H9 (cell line): ENCODE results near the gene EPHA3. TPM values are rescaled to one million over a fixed set of nuclear protein-coding genes. Genes with fewer than 3 reads are reported as not detected.

Experiments used
- DNase-seq: peaks from one replicate; pipeline ENCODE4 v3.0.0-alpha.2; 2017
- H2AFZ ChIP-seq: one replicate; pipeline ENCODE4 v1.6.1; 2013; ENCODE audit warnings: mild to moderate bottlenecking, low read length, control low read depth, moderate library complexity
- H2AK5ac ChIP-seq: 2 replicates; pipeline ENCODE4 v1.6.1; 2013; ENCODE audit warnings: low read length, control low read depth, mixed read lengths; ENCODE audit not compliant: insufficient read length
- H2BK120ac ChIP-seq: one replicate; pipeline ENCODE4 v1.6.1; 2013; ENCODE audit warnings: low read depth, mild to moderate bottlenecking, low read length, control low read depth, inconsistent platforms; ENCODE audit not compliant: poor library complexity, severe bottlenecking
- H2BK12ac ChIP-seq: 2 replicates; pipeline ENCODE4 v1.6.1; 2013; ENCODE audit warnings: low read length, control low read depth, mixed read lengths, low read depth; ENCODE audit not compliant: insufficient read length
- H2BK15ac ChIP-seq: 2 replicates; pipeline ENCODE4 v1.6.1; 2013; ENCODE audit warnings: low read depth, low read length, control low read depth
- H2BK20ac ChIP-seq: one replicate; pipeline ENCODE4 v1.6.1; 2013; ENCODE audit warnings: low read depth, mild to moderate bottlenecking, low read length, control low read depth, inconsistent platforms; ENCODE audit not compliant: poor library complexity, severe bottlenecking
- H2BK5ac ChIP-seq: 2 replicates; pipeline ENCODE4 v1.6.1; 2013; ENCODE audit warnings: low read length, control low read depth, mixed read lengths; ENCODE audit not compliant: insufficient read length
- H3K14ac ChIP-seq: 2 replicates; pipeline ENCODE4 v1.6.1; 2013; ENCODE audit warnings: low read length, control low read depth; ENCODE audit not compliant: insufficient read depth
- H3K18ac ChIP-seq: 2 replicates; pipeline ENCODE4 v1.6.1; 2013; ENCODE audit warnings: low read depth, mild to moderate bottlenecking, mixed read lengths, low read length, control low read depth; ENCODE audit not compliant: insufficient read length
- H3K23ac ChIP-seq: 2 replicates; pipeline ENCODE4 v1.6.1; 2013; ENCODE audit warnings: low read length, control low read depth, mixed read lengths, low read depth; ENCODE audit not compliant: insufficient read length
- H3K23me2 ChIP-seq: 2 replicates; pipeline ENCODE4 v1.6.1; 2013; ENCODE audit warnings: low read depth, mild to moderate bottlenecking, mixed read lengths, low read length, control low read depth; ENCODE audit not compliant: insufficient read length, poor library complexity, severe bottlenecking
- H3K27ac ChIP-seq: 2 replicates; pipeline ENCODE4 v1.5.1; 2013; ENCODE audit warnings: low read length, control low read depth, mixed read lengths, low read depth; ENCODE audit not compliant: insufficient read length
- H3K27me3 ChIP-seq: 2 replicates; pipeline ENCODE4 v1.6.1; 2013; ENCODE audit warnings: low read length, control low read depth, inconsistent platforms; ENCODE audit not compliant: insufficient read depth
- H3K4ac ChIP-seq: 2 replicates; pipeline ENCODE4 v1.6.1; 2013; ENCODE audit warnings: low read depth, mild to moderate bottlenecking, control low read depth, inconsistent platforms, low read length, moderate library complexity
- H3K4me1 ChIP-seq: 2 replicates; pipeline ENCODE4 v1.6.1; 2013; ENCODE audit warnings: low read length, control low read depth, inconsistent platforms; ENCODE audit not compliant: insufficient read depth
- H3K4me2 ChIP-seq: 2 replicates; pipeline ENCODE4 v1.6.1; 2013; ENCODE audit warnings: low read length, control low read depth, mixed read lengths; ENCODE audit not compliant: insufficient read length, insufficient read depth
- H3K56ac ChIP-seq: 2 replicates; pipeline ENCODE4 v1.6.1; 2013; ENCODE audit warnings: low read depth, mild to moderate bottlenecking, mixed read lengths, low read length, control low read depth; ENCODE audit not compliant: insufficient read length
- H3K79me1 ChIP-seq: 2 replicates; pipeline ENCODE4 v1.6.1; 2013; ENCODE audit warnings: low read depth, mild to moderate bottlenecking, moderate library complexity, low read length, control low read depth, inconsistent platforms; ENCODE audit not compliant: insufficient read depth, poor library complexity, severe bottlenecking
- H3K79me2 ChIP-seq: 2 replicates; pipeline ENCODE4 v1.6.1; 2013; ENCODE audit warnings: low read length, control low read depth, inconsistent platforms; ENCODE audit not compliant: insufficient read depth
- H3K9ac ChIP-seq: 2 replicates; pipeline ENCODE4 v1.6.1; 2013; ENCODE audit warnings: low read length, control low read depth, mixed read lengths; ENCODE audit not compliant: insufficient read length; ENCODE audit errors: extremely low read depth
- H3K9me3 ChIP-seq: one replicate; pipeline ENCODE4 v1.6.1; 2013; ENCODE audit warnings: low read depth, low read length, inconsistent platforms; ENCODE audit not compliant: control insufficient read depth
- H3T11ph ChIP-seq: one replicate; pipeline ENCODE4 v1.6.1; 2013; ENCODE audit warnings: mild to moderate bottlenecking, low read length, control low read depth, inconsistent platforms
- H4K20me1 ChIP-seq: one replicate; pipeline ENCODE4 v1.6.1; 2013; ENCODE audit not compliant: control insufficient read depth, insufficient read length, insufficient read depth
- H4K5ac ChIP-seq: 2 replicates; pipeline ENCODE4 v1.6.1; 2013; ENCODE audit warnings: low read depth, mild to moderate bottlenecking, mixed read lengths, low read length, control low read depth; ENCODE audit not compliant: insufficient read length
- H4K8ac ChIP-seq: replicated peaks from 2 replicates; pipeline ENCODE4 v1.6.1; 2013; ENCODE audit warnings: low read length, control low read depth, mixed read lengths, low read depth; ENCODE audit not compliant: insufficient read length
- H4K91ac ChIP-seq: 2 replicates; pipeline ENCODE4 v1.6.1; 2013; ENCODE audit warnings: low read depth, mild to moderate bottlenecking, moderate library complexity, mixed read lengths, low read length, control low read depth; ENCODE audit not compliant: insufficient read length
- H3K27ac Mint-ChIP-seq, 3 experiments: 2 replicates in 2 of 3; 3 replicates in 1 of 3; pipeline ENCODE4 v1.8.0; 2020 to 2021; ENCODE audit warnings: mixed read lengths in 3 of 3, mild to moderate bottlenecking in 1 of 3, moderate library complexity in 1 of 3
- H3K27me3 Mint-ChIP-seq: 2 replicates; pipeline ENCODE4 v1.8.0; 2021; ENCODE audit warnings: low read depth, mild to moderate bottlenecking, moderate library complexity, mixed read lengths
- H3K36me3 Mint-ChIP-seq, 3 experiments: 2 replicates in 2 of 3; 3 replicates in 1 of 3; pipeline ENCODE4 v1.8.0; 2020 to 2021; ENCODE audit warnings: low read depth in 3 of 3, mixed read lengths in 3 of 3; ENCODE audit not compliant: insufficient read depth in 1 of 3
- H3K4me1 Mint-ChIP-seq, 2 experiments: 2 replicates each; pipeline ENCODE4 v1.8.0; 2020; ENCODE audit warnings: mixed read lengths in 2 of 2
- H3K4me3 Mint-ChIP-seq, 2 experiments: 2 replicates in 1 of 2; 3 replicates in 1 of 2; pipeline ENCODE4 v1.8.0; 2020 to 2021; ENCODE audit warnings: mild to moderate bottlenecking in 2 of 2, mixed read lengths in 2 of 2, moderate library complexity in 1 of 2
- H3K9me3 Mint-ChIP-seq, 2 experiments: 2 replicates in 1 of 2; 3 replicates in 1 of 2; pipeline ENCODE4 v1.8.0; 2020; ENCODE audit warnings: mild to moderate bottlenecking in 2 of 2, mixed read lengths in 2 of 2, moderate library complexity in 1 of 2
- WGBS: extraction: QIAGEN DNeasy Blood & Tissue Kit; methylation state at CpG from one replicate; pipeline ENCODE4 v1.1.7; 2013; ENCODE audit warnings: missing lambda C conversion rate, low lambda C conversion rate, mixed read lengths; ENCODE audit not compliant: insufficient read length; ENCODE audit errors: extremely low coverage; 5-methylcytosine and 5-hydroxymethylcytosine counted together
- total RNA-seq: library from RNA; stranded (reverse); gene quantifications from 2 replicates; pipeline ENCODE4 v1.2.1, GENCODE V29; 2021
- TF ChIP-seq, protein P1 (sequence below): fragments of 200-600 bp; sonication (generic); conservative IDR thresholded peaks from 3 replicates; pipeline ENCODE4 v1.8.0; 2021; ENCODE audit warnings: antibody characterized with exemption, mild to moderate bottlenecking

The EPHA3 gene
- total RNA-seq, 1 experiment from 2014 or later: 0.66 TPM

DNA sequence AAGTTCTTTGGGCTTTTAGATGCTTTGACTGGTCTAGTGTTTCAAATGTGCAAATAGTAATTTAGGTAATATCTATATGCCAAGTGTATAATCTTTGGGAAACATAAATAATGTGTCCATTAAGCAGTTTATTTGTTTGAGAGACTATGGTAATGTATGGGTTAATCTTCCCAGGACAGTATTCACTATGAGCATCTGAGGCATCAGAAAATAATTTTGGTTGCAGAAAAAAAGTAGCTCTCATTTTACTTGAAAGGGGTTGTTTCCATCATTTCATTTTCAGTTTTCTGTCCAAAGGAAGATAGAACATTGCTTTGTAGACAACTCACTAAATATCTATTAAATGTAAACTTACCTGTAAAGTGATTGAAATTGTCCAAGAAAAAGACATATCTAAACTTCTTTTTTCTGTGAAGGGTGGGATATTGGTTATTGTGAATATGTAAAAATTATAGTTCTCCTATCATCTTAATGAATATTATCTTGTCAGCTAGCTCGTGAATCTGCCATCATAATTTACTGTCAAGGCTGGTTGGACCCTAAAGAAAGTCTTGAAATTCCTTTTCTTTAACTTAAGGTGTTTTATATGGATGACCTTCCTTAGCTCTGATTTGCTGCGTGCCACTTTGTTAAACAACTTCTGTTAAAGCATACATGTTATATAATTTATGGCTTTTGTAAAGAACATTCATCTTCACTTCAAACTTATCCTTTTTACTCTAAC lies 108.8 kb downstream of the EPHA3 start:
- Histone ChIP-seq H3K4ac (no peak overlapping the region), H2BK12ac (no peak overlapping the region), H3K9ac (no peak overlapping the region), H3K14ac (no peak overlapping the region), H3K4me2 (no peak overlapping the region), H3K23ac (no peak overlapping the region), H2BK5ac (no peak overlapping the region), H3K27me3 (no peaks in the 10 kb centered on the region), H3K18ac (no peak overlapping the region), H3K56ac (no peak overlapping the region), H4K8ac (no peak overlapping the region), H2AK5ac (no peak overlapping the region), H3K79me2 (no peaks in the 10 kb centered on the region), H2BK120ac (no peak overlapping the region), H3T11ph (no peak overlapping the region), H3K23me2 (no peaks in the 10 kb centered on the region), H4K5ac (no peak overlapping the region), H4K20me1 (no peaks in the 10 kb centered on the region), H3K9me3 (no peaks in the 10 kb centered on the region), H3K79me1 (no peaks in the 10 kb centered on the region), H3K27ac (no peak overlapping the region), H2BK20ac (no peak overlapping the region), H2AFZ (no peak overlapping the region), H4K91ac (no peak overlapping the region), H3K4me1 (no peaks in the 10 kb centered on the region), H2BK15ac (no peak overlapping the region)
- no peak overlapping the region for H3K27ac Mint-ChIP-seq
- TF ChIP-seq, protein P1, sequence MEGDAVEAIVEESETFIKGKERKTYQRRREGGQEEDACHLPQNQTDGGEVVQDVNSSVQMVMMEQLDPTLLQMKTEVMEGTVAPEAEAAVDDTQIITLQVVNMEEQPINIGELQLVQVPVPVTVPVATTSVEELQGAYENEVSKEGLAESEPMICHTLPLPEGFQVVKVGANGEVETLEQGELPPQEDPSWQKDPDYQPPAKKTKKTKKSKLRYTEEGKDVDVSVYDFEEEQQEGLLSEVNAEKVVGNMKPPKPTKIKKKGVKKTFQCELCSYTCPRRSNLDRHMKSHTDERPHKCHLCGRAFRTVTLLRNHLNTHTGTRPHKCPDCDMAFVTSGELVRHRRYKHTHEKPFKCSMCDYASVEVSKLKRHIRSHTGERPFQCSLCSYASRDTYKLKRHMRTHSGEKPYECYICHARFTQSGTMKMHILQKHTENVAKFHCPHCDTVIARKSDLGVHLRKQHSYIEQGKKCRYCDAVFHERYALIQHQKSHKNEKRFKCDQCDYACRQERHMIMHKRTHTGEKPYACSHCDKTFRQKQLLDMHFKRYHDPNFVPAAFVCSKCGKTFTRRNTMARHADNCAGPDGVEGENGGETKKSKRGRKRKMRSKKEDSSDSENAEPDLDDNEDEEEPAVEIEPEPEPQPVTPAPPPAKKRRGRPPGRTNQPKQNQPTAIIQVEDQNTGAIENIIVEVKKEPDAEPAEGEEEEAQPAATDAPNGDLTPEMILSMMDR: no peak
- no peak for DNase-seq
- H3K27me3 Mint-ChIP-seq: no peaks in the 10 kb centered on the region
- WGBS: no CpG with 5 or more reads among the region's 2 CpGs
- H3K36me3 Mint-ChIP-seq: peaks cover 2 to 9% (median 4%) of the 10 kb centered on the region in 3 experiments; a peak in 3 of 7 replicates
- H3K9me3 Mint-ChIP-seq: peaks cover 0 to 8% of the 10 kb centered on the region in 2 experiments; a peak in 1 of 5 replicates
- H3K4me3 Mint-ChIP-seq: no peak overlapping the region
- no peaks in the 10 kb centered on the region for H3K4me1 Mint-ChIP-seq
